ENCODE results near the gene HS6ST3.
"Not testable (repeated sequence)": the region's sequence is repeated elsewhere in the genome, so short reads cannot be mapped to it uniquely, and the experiment has no call there.

GRCh38 chr13:96524398-96525020 is 434.6 kb downstream of the HS6ST3 start:
- not testable (repeated sequence) for TF ChIP-seq TCF7 (IDR thresholded peaks at IDR 0.05; ENCODE audit: borderline replicate concordance); CTCF (IDR thresholded peaks at IDR 0.05 in 2 of 3, conservative IDR thresholded peaks at IDR 0.05 in 1 of 3; ENCODE audit: insufficient read depth in 2 of 3, low read depth in 1 of 3, low read length in 3 of 3); ZFP36 (IDR thresholded peaks at IDR 0.05; ENCODE audit: low read depth, low read length, partially characterized antibody); EHMT2 (IDR thresholded peaks at IDR 0.05); MEF2D (tag; conservative IDR thresholded peaks at IDR 0.05; ENCODE audit: low read depth)
